Astrocyte of the cerebellum (primary cell): Measurements from ENCODE around the gene TPMT.

Experiments
- DNase-seq: peaks from one replicate; pipeline ENCODE4 v3.0.0-alpha.2; 2011; ENCODE audit warnings: low read depth
- H3K4me3 ChIP-seq: 2 replicates; pipeline ENCODE4 v1.5.1; 2011; ENCODE audit warnings: mild to moderate bottlenecking, low read depth, low read length, moderate library complexity
- in situ Hi-C: cut with HindIII; loops from 2 replicates; pipeline ENCODE4 v1.10.0; 2017; ENCODE audit warnings: low sequenced_read_pairs
- TF ChIP-seq, protein P1 (sequence below): IDR thresholded peaks from 2 replicates; pipeline ENCODE4 v1.5.1; 2012; ENCODE audit warnings: low read length, low read depth, moderate library complexity, mild to moderate bottlenecking; ENCODE audit errors: missing control alignments

The TPMT gene

DNA sequence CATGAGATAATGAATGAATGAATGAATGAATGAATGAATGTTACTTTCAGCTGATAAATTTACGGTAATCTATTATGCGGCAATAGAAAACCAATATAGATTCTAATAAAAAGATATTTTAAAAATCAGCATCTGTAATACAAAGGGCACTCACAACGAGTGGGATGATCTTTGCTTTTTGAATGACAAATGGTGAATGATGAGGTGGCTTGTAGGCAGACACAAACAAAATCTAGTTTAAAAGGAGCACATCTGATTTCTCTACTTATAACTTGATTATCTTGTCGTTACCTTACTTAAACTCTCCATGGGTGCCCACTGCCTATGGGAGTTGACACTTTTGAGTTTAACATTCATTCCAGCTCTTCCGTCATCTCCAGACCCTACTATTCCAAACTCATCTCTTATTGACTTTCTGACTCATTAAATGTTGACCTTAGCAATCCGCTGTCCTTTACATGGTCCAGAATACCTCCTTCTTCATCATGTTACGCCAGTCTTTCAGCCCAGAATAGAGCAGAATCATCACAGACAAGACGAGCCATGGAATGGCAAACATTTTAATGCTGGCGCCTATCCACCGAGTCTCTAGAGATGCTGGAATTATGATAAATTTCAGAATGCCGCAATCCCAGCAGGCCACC, 73.7 kb downstream of the TPMT start:
- TF ChIP-seq, protein P1, sequence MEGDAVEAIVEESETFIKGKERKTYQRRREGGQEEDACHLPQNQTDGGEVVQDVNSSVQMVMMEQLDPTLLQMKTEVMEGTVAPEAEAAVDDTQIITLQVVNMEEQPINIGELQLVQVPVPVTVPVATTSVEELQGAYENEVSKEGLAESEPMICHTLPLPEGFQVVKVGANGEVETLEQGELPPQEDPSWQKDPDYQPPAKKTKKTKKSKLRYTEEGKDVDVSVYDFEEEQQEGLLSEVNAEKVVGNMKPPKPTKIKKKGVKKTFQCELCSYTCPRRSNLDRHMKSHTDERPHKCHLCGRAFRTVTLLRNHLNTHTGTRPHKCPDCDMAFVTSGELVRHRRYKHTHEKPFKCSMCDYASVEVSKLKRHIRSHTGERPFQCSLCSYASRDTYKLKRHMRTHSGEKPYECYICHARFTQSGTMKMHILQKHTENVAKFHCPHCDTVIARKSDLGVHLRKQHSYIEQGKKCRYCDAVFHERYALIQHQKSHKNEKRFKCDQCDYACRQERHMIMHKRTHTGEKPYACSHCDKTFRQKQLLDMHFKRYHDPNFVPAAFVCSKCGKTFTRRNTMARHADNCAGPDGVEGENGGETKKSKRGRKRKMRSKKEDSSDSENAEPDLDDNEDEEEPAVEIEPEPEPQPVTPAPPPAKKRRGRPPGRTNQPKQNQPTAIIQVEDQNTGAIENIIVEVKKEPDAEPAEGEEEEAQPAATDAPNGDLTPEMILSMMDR: no peak
- H3K4me3 ChIP-seq: no peak overlapping the region
- DNase-seq: no peak
- in situ Hi-C loops: no loop called here

DNA sequence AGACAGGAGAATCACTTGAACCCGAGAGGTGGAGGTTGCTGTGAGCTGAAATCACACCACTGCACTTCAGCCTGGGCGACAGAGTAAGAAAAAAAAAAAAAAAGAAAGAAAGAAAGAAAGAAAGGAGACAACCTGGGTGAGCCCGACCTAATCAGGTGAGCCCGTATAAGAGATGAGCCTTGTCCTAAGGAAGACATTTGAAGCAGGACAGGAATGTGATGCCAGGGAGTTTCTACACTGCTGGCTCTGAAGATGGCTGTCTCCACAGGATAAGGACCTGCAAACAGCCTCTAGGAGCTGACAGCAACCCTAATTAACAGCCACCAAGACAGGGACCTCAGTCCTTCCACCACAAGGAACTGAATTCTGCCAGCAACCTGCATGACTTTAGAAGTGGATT, 74.3 kb downstream of the TPMT start:
- no peak for DNase-seq
- in situ Hi-C loops: no loop called here
- H3K4me3 ChIP-seq: no peak overlapping the region
- TF ChIP-seq, protein P1: no peak

DNA sequence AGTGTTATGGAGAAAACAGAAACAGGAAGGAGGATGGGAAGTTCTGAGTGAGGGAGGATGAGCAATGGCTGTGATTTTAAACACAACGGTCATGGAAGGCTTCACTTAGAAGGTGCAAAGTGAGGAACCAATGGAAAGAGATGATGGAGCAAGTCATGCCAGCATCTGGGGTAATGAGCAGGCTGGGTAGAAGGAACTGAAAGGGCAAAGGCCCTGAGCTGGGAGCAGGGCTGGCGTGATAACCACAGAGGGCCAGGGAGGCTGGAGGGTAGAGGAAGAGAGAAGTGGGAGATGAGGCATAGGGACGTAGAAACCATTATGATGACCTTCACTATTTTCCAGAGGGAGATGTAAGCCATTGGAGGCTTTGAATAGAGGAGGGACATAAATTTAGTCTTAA, 76.0 kb downstream of the TPMT start:
- DNase-seq: no peak
- no peak overlapping the region for H3K4me3 ChIP-seq
- TF ChIP-seq, protein P1: no peak
- in situ Hi-C loops: no loop called here
